PFSK-1 (cell line): ENCODE data around the gene NCOA1.

Experiments
- POLR2AphosphoS5 ChIP-seq: IDR thresholded peaks from 2 replicates; pipeline ENCODE4 v1.6.1; 2012; ENCODE audit warnings: low read depth, mild to moderate bottlenecking, control low read depth, low read length, moderate library complexity
- TAF1 ChIP-seq: IDR thresholded peaks from 2 replicates; pipeline ENCODE4 v1.6.1; 2012; ENCODE audit warnings: low read length, control low read depth, borderline replicate concordance; ENCODE audit not compliant: insufficient read depth

- TF ChIP-seq TAF1: no peak
- no peak for TF ChIP-seq POLR2AphosphoS5
These were observed 249.1 kb downstream of the NCOA1 start for GRCh38 chr2:24740142-24740541.
